Stimulated activated CD8-positive, alpha-beta memory T cell treated with anti-CD3 and anti-CD28 coated beads, Interleukin-7, amount 100 ng/mL, for 4 hours (primary cell): ENCODE measurements around the gene INF2.

ENCODE experiments used
- DNase-seq, 2 donors: peaks; one replicate each; pipeline ENCODE4 v3.0.0-alpha.2; 2020; ENCODE audit warnings: low read depth in 2 of 2

INF2 gene

GRCh38 chr14:104770851-104771272 is 81.4 kb downstream of the INF2 start:
- no peak for DNase-seq

- DNase-seq, result no peak
Measured at GRCh38 chr14:104771374-104771773, 82.0 kb downstream of the INF2 start.
